Tibial nerve (tissue), 4 donors: Measurements from ENCODE around the gene PDHA2.

Source experiments
- EP300 ChIP-seq, 2 donors: sonication (generic); formaldehyde crosslinking; IDR thresholded peaks; one replicate each; pipeline ENCODE4 v1.6.1; 2017; ENCODE audit warnings: antibody characterized with exemption in 2 of 2, mild to moderate bottlenecking in 1 of 2
- POLR2A ChIP-seq, 2 donors: fragments of 450-650 bp; IDR thresholded peaks; one replicate each; pipeline ENCODE4 v1.6.1; 2017; ENCODE audit warnings: antibody characterized with exemption in 2 of 2, mild to moderate bottlenecking in 2 of 2, moderate library complexity in 2 of 2
- TF ChIP-seq, protein P1 (sequence below), 5 experiments: fragments of 200-600 bp in 3 of 5; fragments of 450-650 bp in 2 of 5; sonication (generic) in 3 of 5; IDR thresholded peaks; one replicate each; pipeline ENCODE4 v1.5.1; 2016 to 2019; ENCODE audit warnings: antibody characterized with exemption in 5 of 5, mild to moderate bottlenecking in 3 of 5, moderate library complexity in 2 of 5

DNA sequence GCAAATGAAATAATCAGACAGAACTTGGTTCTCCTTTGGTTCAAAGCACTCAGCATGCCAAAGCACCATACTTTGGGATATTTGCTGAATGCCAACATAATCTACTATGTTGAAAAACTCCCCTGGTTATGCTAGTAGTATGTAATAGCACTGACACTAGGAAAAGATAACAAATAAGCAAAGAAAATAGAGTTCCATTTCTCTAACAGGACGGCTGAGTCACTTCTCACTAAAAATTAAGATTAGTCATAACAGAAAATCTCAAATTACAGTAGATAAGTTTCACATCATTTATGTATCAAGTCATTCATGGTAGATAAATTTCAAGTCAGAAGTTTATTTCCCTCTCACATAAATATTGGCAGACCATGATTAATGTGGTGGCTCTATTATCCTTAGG lies 17.9 kb downstream of the PDHA2 start:
- TF ChIP-seq, protein P1, sequence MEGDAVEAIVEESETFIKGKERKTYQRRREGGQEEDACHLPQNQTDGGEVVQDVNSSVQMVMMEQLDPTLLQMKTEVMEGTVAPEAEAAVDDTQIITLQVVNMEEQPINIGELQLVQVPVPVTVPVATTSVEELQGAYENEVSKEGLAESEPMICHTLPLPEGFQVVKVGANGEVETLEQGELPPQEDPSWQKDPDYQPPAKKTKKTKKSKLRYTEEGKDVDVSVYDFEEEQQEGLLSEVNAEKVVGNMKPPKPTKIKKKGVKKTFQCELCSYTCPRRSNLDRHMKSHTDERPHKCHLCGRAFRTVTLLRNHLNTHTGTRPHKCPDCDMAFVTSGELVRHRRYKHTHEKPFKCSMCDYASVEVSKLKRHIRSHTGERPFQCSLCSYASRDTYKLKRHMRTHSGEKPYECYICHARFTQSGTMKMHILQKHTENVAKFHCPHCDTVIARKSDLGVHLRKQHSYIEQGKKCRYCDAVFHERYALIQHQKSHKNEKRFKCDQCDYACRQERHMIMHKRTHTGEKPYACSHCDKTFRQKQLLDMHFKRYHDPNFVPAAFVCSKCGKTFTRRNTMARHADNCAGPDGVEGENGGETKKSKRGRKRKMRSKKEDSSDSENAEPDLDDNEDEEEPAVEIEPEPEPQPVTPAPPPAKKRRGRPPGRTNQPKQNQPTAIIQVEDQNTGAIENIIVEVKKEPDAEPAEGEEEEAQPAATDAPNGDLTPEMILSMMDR (IDR thresholded peaks at IDR 0.05): no peak
- TF ChIP-seq POLR2A (IDR thresholded peaks at IDR 0.05) (no peak), EP300 (IDR thresholded peaks at IDR 0.05) (no peak)
